Karpas-422 (cell line): ENCODE measurements around the gene TSPAN9. TPM values are rescaled to one million over a fixed set of nuclear protein-coding genes. Genes with fewer than 3 reads are reported as not detected.

Experiments
- DNase-seq: peaks from one replicate; pipeline ENCODE4 v3.0.0-alpha.2; 2015
- H2AFZ ChIP-seq: fragments of 200-600 bp; sonication (generic); 2 replicates; pipeline ENCODE4 v1.6.1; 2014; ENCODE audit warnings: antibody characterized with exemption, low read length, mixed read lengths
- H3K27ac ChIP-seq: fragments of 200-600 bp; sonication (generic); 2 replicates; pipeline ENCODE4 v1.5.1; 2014; ENCODE audit warnings: mild to moderate bottlenecking, low read length, moderate library complexity
- H3K27me3 ChIP-seq: fragments of 200-600 bp; sonication (generic); 2 replicates; pipeline ENCODE4 v1.6.1; 2014; ENCODE audit warnings: low read length, mixed read lengths
- H3K36me3 ChIP-seq: fragments of 200-600 bp; sonication (generic); 2 replicates; pipeline ENCODE4 v1.6.1; 2014; ENCODE audit warnings: low read length, mixed read lengths; ENCODE audit not compliant: insufficient read depth
- H3K4me1 ChIP-seq: fragments of 200-600 bp; sonication (generic); 2 replicates; pipeline ENCODE4 v1.6.1; 2014; ENCODE audit warnings: mild to moderate bottlenecking, low read length, mixed read lengths
- H3K4me2 ChIP-seq: fragments of 200-600 bp; sonication (generic); 2 replicates; pipeline ENCODE4 v1.6.1; 2014; ENCODE audit warnings: low read length, low read depth, mild to moderate bottlenecking; ENCODE audit not compliant: poor library complexity, severe bottlenecking
- H3K4me3 ChIP-seq: fragments of 200-600 bp; sonication (generic); 2 replicates; pipeline ENCODE4 v1.5.1; 2014; ENCODE audit warnings: mild to moderate bottlenecking, antibody characterized with exemption, low read length, mixed read lengths
- H3K79me2 ChIP-seq: fragments of 200-600 bp; sonication (generic); 2 replicates; pipeline ENCODE4 v1.6.1; 2014; ENCODE audit warnings: mild to moderate bottlenecking, low read length, mixed read lengths
- H3K9ac ChIP-seq: fragments of 200-600 bp; sonication (generic); 2 replicates; pipeline ENCODE4 v1.6.0; 2014; ENCODE audit warnings: low read length
- H3K9me2 ChIP-seq: fragments of 200-600 bp; sonication (generic), shearing (Covaris generic); replicated peaks from 2 replicates; pipeline ENCODE4 v1.6.0; 2014; ENCODE audit warnings: mild to moderate bottlenecking, low read length, moderate library complexity; ENCODE audit not compliant: insufficient read depth
- H3K9me3 ChIP-seq: fragments of 300-700, 200-600 bp; sonication (generic); 2 replicates; pipeline ENCODE4 v1.6.1; 2014; ENCODE audit warnings: low read length, mixed read lengths
- H4K20me1 ChIP-seq: fragments of 200-600 bp; sonication (generic); 2 replicates; pipeline ENCODE4 v1.6.1; 2014; ENCODE audit warnings: mild to moderate bottlenecking, antibody characterized with exemption, low read length, low read depth; ENCODE audit not compliant: insufficient read depth
- total RNA-seq: library from RNA; depleted of rRNA; stranded (reverse); fragments of >200 nt; shearing (Covaris generic); gene quantifications from 2 replicates; pipeline ENCODE4 v1.2.3, GENCODE V29; 2014; ENCODE audit warnings: low replicate concordance

TSPAN9 gene
- total RNA-seq, 1 experiment from 2014 or later = 2.0 TPM

DNA sequence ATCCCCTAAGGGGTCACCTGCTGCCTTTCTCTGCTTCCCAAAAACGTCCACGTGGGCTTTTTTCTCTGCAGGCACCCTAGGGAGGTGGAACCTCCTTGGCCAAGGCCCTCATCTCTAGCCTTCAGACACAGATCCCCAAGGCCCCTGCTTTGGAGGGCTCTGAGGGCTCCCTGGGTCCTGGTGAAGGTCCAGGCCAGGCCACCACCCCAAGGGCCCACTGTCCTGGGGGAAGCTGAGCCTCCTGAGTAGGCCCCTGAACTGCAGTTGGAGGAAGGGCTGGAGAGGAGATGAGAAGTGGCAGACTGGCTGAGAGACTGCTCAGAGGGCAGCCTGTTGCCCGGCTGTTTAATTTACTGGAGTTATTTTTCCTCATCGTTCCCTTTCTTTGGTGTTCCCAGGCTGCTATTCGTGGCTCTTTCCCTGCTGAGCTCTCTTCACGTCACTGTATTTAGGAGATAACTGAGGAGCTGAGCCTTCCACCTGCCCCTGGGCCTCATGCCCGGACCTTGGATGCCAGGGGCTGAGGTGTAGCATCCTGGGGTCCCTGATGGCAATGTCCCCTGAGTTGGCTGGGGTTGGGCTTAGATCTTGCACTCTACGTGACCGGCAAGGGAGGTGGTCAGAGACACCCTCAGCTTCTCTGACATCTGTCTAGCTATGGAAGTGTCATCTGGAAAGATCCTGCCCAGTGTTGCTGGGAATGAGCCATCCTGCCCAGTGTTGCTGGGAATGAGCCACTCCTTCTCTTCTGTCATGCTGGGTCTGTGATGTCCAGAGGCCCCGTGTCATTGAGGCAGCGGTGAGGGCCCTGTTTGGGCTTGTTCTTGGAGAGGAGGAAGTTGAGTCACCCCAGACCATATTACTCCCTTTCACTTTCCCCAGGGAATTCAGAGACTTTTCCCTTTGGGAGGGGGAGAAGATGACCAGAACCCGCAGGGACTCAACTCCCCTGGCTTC lies 139.8 kb downstream of the TSPAN9 start:
- Histone ChIP-seq H4K20me1 (no peaks in the 10 kb centered on the region), H3K79me2 (no peaks in the 10 kb centered on the region), H3K4me1 (peaks cover 31% of the 10 kb centered on the region), H3K9me2 (no peaks in the 10 kb centered on the region), H3K27me3 (no peaks in the 10 kb centered on the region), H3K9me3 (no peaks in the 10 kb centered on the region), H2AFZ (no peak overlapping the region), H3K9ac (no peak overlapping the region), H3K36me3 (no peaks in the 10 kb centered on the region), H3K27ac (no peak overlapping the region), H3K4me2 (no peak overlapping the region), H3K4me3 (no peak overlapping the region)
- no peak for DNase-seq

DNA sequence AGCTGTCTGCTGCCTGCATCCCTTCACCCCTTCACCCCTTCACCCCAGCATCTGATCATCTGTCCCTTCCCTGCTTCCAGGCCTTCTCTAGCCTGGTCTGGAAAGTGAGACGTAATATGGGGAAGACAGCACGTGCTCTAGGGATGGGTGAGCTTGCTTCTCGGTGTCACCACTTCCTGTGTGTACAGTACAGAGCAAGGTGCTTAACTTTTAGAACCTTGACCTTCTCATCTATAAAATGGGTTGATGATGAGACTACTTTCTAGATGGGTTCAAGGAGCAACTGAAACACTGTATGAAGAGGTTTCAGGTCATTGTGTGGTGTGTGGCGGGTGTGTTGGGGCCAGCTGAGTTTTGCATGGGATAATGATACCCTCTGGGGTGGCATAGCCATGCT lies 140.5 kb downstream of the TSPAN9 start:
- Histone ChIP-seq H2AFZ (no peak overlapping the region), H3K4me2 (no peak overlapping the region), H3K9me3 (no peaks in the 10 kb centered on the region), H4K20me1 (no peaks in the 10 kb centered on the region), H3K4me3 (no peak overlapping the region), H3K9ac (no peak overlapping the region), H3K79me2 (no peaks in the 10 kb centered on the region), H3K27ac (no peak overlapping the region), H3K27me3 (no peaks in the 10 kb centered on the region), H3K4me1 (peaks cover 34% of the 10 kb centered on the region), H3K9me2 (no peaks in the 10 kb centered on the region), H3K36me3 (no peaks in the 10 kb centered on the region)
- no peak for DNase-seq

DNA sequence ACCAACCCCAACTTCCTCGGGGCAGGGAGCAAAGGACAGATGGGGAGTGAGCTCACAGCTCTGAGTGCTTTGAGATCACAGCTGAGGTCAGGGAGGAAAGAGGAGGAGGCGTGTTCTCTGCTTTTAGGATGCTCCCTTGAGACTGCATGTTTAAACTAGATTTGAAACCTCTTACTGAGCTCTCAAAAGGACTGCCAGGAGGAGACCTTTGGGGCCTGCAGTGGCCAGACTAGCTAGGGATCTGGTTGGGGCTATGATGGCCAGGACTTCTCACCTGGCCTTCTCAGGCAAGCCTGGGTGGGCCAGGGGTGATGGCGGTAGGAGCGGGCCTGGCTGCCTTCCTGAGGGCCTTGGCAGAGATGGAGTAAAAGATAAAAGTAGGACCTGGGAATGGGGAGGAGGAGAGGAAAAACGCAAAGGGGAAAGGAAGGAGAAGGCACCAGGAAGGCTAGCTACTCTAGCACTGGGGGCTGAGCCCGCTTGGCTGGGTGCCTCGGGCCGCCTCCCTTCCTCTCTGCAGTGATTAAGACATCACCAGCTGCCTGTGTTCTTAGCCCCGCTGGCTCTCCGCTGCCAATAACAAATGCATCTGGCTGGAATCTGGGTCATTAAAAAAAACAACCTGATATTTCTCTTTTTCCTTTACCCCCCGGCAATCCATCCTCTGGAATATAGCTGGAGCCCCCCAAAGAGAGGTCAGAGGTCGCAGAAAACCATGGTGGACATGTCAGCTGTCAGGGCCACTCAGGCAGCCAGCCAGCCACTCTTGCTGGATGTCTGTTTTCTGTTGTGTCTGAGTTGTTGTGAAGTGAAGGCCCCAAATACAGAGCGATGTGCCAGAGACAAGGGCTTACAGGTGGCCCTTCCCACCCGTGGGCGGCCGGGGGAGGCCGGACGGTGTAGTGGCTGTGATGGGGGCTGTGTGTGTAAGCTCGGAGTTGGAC lies 141.3 kb downstream of the TSPAN9 start:
- Histone ChIP-seq H3K27ac (no peak overlapping the region), H3K9me2 (no peaks in the 10 kb centered on the region), H3K27me3 (no peaks in the 10 kb centered on the region), H4K20me1 (no peaks in the 10 kb centered on the region), H3K79me2 (no peaks in the 10 kb centered on the region), H3K9me3 (no peaks in the 10 kb centered on the region), H3K4me2 (no peak overlapping the region), H3K9ac (no peak overlapping the region), H3K4me1 (peaks cover 42% of the 10 kb centered on the region), H3K36me3 (no peaks in the 10 kb centered on the region), H3K4me3 (no peak overlapping the region), H2AFZ (no peak overlapping the region)
- DNase-seq = no peak

DNA sequence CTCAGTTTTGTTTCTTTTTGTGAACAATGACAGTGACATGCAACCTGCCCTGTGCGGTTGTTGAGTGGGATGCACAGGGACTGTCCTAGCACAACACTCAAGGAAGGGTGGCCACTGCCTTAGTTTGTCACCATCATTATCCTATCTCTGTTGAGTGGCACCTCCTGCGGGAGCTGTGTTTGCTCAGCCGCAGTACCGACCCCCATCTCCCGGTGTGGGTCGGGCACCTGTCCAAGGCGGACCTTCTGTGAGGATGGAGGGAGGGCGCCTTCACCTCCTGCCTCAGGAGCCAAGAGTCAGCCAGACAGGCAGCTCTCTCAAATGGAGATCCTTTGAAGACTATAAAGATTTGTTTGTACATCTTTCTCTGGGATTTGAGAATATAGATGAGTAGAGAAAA lies 142.1 kb downstream of the TSPAN9 start:
- Histone ChIP-seq H3K9ac (no peak overlapping the region), H3K9me3 (no peaks in the 10 kb centered on the region), H3K79me2 (no peaks in the 10 kb centered on the region), H3K27me3 (no peaks in the 10 kb centered on the region), H3K27ac (no peak overlapping the region), H3K4me2 (no peak overlapping the region), H2AFZ (no peak overlapping the region), H4K20me1 (no peaks in the 10 kb centered on the region), H3K4me3 (no peak overlapping the region), H3K36me3 (no peaks in the 10 kb centered on the region), H3K9me2 (no peaks in the 10 kb centered on the region), H3K4me1 (peaks cover 46% of the 10 kb centered on the region)
- DNase-seq = no peak

DNA sequence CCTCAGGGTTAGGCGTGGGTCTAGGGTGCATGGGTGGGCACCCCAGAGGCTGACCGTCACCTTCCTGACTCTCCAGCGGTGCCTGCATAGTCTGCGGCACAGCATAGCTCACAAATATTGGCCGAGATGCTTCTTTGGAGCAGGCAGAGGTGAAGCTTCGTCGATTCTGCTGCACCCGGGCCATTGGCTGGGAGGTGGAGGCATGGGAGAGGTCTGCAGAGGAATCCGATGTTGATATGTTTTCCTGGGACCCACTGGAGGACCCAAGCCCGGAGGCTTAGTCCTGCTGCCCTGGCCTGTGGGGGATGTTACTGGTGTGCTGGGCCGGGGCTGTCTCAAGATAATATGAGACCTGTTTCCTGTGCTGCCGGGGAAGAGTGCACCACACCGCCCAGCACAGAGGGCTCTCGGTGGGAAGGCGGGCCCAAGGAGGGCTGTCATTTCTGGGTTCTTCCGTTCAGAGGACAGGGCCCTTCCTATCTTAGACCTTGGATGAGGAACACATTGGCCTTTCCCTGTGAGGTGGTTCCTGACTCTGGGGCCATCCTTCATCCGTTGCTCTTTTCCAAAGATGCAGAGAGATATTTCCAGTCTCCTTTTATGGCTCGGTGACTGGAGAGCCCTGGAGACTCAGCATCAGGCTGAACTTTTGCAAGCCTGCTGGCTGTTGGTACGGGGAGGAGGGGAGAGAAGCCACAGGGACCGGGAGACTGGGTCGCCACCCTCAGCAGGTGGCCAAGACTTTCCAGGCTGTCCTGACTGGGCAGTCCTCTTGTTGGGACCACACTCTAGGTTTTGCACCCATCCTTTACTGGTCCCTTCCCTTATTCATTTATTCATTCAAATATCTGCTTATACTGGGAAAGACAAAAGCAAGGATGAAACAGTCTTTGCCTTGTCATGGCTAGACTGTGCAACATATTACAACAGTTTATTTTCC lies 143.5 kb downstream of the TSPAN9 start:
- no peaks in the 10 kb centered on the region for H3K27me3 ChIP-seq
- H3K9me2 ChIP-seq = no peaks in the 10 kb centered on the region
- H3K9me3 ChIP-seq = no peaks in the 10 kb centered on the region
- no peak overlapping the region for H3K4me3 ChIP-seq
- no peak overlapping the region for H2AFZ ChIP-seq
- no peak overlapping the region for H3K4me2 ChIP-seq
- no peak overlapping the region for H3K27ac ChIP-seq
- H3K4me1 ChIP-seq = peaks cover 41% of the 10 kb centered on the region
- H3K79me2 ChIP-seq = no peaks in the 10 kb centered on the region
- H3K36me3 ChIP-seq = no peaks in the 10 kb centered on the region
- H4K20me1 ChIP-seq = no peaks in the 10 kb centered on the region
- H3K9ac ChIP-seq = no peak overlapping the region
- no peak for DNase-seq

DNA sequence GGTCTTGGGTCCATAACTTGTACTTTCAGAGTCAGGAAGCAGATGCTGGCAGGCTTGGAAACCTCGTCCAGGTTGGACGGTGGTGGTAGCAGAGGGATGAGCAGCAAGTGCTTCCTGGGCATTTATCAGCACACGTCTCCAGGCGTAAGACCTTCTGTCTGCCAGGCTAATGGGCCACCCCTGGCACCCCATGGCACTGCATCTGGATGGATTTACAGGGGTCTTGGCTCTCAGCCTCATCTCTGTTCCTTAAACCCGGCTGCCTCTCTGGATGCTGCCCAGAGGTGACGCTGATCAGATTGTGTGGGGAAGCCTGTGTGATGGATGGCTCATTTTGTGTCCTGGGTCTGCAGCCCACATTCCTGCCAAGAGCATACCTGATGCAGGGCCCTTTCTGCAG lies 145.1 kb downstream of the TSPAN9 start:
- Histone ChIP-seq H3K9me3 (no peaks in the 10 kb centered on the region), H3K9ac (no peak overlapping the region), H3K4me2 (no peak overlapping the region), H3K4me3 (no peak overlapping the region), H3K4me1 (peaks cover 43% of the 10 kb centered on the region), H3K27ac (no peak overlapping the region), H2AFZ (no peak overlapping the region), H3K9me2 (no peaks in the 10 kb centered on the region), H3K27me3 (no peaks in the 10 kb centered on the region), H3K79me2 (no peaks in the 10 kb centered on the region), H3K36me3 (no peaks in the 10 kb centered on the region), H4K20me1 (no peaks in the 10 kb centered on the region)
- DNase-seq = no peak

DNA sequence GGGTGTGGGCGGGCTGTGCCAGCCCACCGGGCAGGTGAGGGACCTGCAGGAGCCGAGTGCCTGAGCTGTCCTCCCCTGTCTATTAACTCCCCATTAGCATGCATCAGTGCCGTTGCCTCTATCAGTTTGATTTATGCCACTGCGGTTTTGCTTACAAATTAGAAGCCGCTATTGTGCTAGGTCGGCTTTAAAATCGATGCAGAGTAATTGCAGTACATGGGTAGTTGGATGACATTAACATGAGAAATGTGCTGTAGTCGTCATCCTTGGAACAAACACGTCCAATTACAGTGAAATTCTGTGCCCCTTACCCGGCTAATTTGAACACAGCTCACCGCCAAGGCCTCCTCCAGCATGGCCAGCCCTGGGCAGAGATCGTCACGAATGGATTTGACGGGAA lies 145.8 kb downstream of the TSPAN9 start:
- H3K9me3 ChIP-seq = no peaks in the 10 kb centered on the region

More for the DNA sequence above, 145.8 kb downstream of the TSPAN9 start:
- Histone ChIP-seq H3K79me2 (no peaks in the 10 kb centered on the region), H3K4me3 (no peak overlapping the region), H3K27ac (no peak overlapping the region), H3K4me1 (peaks cover 47% of the 10 kb centered on the region), H3K4me2 (no peak overlapping the region), H3K9ac (no peak overlapping the region), H3K36me3 (no peaks in the 10 kb centered on the region), H3K27me3 (no peaks in the 10 kb centered on the region), H3K9me2 (no peaks in the 10 kb centered on the region), H2AFZ (no peak overlapping the region), H4K20me1 (no peaks in the 10 kb centered on the region)
- DNase-seq = no peak
